ENCODE results near the gene OSBPL1A.

OSBPL1A gene

GRCh38 chr18:24189664-24190346 is 207.8 kb downstream of the OSBPL1A start:
- no peaks in the 10 kb centered on the region for H3K36me3 Mint-ChIP-seq
- H3K27ac Mint-ChIP-seq, result no peak overlapping the region

DNA sequence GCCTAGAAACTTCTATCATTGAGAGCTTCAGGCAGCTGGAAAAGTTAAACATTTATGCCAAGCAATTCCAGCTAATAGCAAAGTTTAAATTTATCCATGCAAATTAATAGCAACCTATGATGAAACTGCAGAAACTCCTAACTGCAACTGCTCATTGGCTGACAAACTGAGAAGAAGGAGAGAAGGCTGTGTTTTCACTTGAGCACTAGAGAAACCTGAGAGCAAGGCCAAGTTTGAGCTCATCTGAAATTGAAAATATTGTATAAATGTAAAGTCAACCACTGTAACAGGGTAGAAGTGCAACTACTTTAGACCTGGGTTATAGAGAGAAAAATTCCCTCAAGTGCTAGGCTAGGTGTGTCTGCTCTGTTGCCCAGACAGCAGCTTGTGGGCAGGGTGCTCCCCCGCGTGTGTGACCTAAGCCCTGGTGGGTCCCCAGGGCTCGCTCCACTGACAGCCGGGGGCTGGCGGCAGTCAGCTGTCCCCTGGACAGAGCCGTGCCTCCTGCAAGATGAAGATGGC is 208.6 kb downstream of the OSBPL1A start:
- Mint-ChIP-seq H3K36me3 (no peaks in the 10 kb centered on the region), H3K4me3 (no peak overlapping the region), H3K27ac (no peak overlapping the region), H3K4me1 (ENCODE audit: low read depth) (no peaks in the 10 kb centered on the region), H3K27me3 (peaks cover 3% of the 10 kb centered on the region), H3K9me3 (ENCODE audit: low read depth) (no peaks in the 10 kb centered on the region)

More at GRCh38 chr18:24189664-24190346, 207.8 kb downstream of the OSBPL1A start:
- no peak overlapping the region for H3K4me3 Mint-ChIP-seq
- H3K4me1 Mint-ChIP-seq (ENCODE audit: low read depth), result no peaks in the 10 kb centered on the region
- H3K9me3 Mint-ChIP-seq (ENCODE audit: low read depth), result no peaks in the 10 kb centered on the region
- peaks cover 2% of the 10 kb centered on the region for H3K27me3 Mint-ChIP-seq

- no peaks in the 10 kb centered on the region for H3K36me3 Mint-ChIP-seq
- H3K27me3 Mint-ChIP-seq, result peaks cover 3% of the 10 kb centered on the region
- H3K27ac Mint-ChIP-seq, result no peak overlapping the region
- H3K9me3 Mint-ChIP-seq (ENCODE audit: low read depth), result no peaks in the 10 kb centered on the region
- H3K4me3 Mint-ChIP-seq, result no peak overlapping the region
- H3K4me1 Mint-ChIP-seq (ENCODE audit: low read depth), result no peaks in the 10 kb centered on the region
These were observed 209.5 kb downstream of the OSBPL1A start for GRCh38 chr18:24188120-24188519.

- no peak overlapping the region for H3K27ac Mint-ChIP-seq
- H3K4me1 Mint-ChIP-seq (ENCODE audit: low read depth), result no peaks in the 10 kb centered on the region
- H3K36me3 Mint-ChIP-seq, result no peaks in the 10 kb centered on the region
- no peak overlapping the region for H3K4me3 Mint-ChIP-seq
- H3K27me3 Mint-ChIP-seq, result peaks cover 3% of the 10 kb centered on the region
- H3K9me3 Mint-ChIP-seq (ENCODE audit: low read depth), result no peaks in the 10 kb centered on the region
These were observed 209.9 kb downstream of the OSBPL1A start for GRCh38 chr18:24187689-24188088.

GRCh38 chr18:24187049-24187448 is 210.6 kb downstream of the OSBPL1A start:
- H3K4me1 Mint-ChIP-seq (ENCODE audit: low read depth), result no peaks in the 10 kb centered on the region
- no peak overlapping the region for H3K27ac Mint-ChIP-seq
- H3K9me3 Mint-ChIP-seq (ENCODE audit: low read depth), result no peaks in the 10 kb centered on the region
- peaks cover 3% of the 10 kb centered on the region for H3K27me3 Mint-ChIP-seq
- no peak overlapping the region for H3K4me3 Mint-ChIP-seq
- H3K36me3 Mint-ChIP-seq, result no peaks in the 10 kb centered on the region

- Mint-ChIP-seq H3K9me3 (ENCODE audit: low read depth) (no peaks in the 10 kb centered on the region), H3K4me1 (ENCODE audit: low read depth) (no peaks in the 10 kb centered on the region), H3K27ac (no peak overlapping the region), H3K36me3 (no peaks in the 10 kb centered on the region), H3K27me3 (peaks cover 3% of the 10 kb centered on the region), H3K4me3 (no peak overlapping the region)
These were observed 211.8 kb downstream of the OSBPL1A start for GRCh38 chr18:24185805-24186204.

DNA sequence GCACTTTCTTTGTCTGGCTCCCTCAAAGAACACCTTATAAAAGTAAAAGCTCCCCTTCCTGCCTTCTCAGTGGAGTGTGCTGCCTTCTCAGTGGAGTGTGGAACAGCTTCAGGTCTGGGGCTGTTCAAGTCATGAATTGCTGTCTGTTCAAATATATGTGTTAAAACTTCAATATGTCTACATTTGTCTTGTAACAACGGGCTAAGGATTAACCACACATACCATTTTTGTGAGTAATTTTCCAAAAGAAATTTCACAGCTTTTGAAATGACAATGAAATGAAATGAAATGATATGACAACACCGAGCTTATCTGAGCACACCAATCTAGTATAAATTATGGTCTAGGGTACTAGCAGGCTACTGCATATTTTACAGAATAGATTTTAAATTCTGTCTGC is 215.8 kb downstream of the OSBPL1A start:
- no peaks in the 10 kb centered on the region for H3K9me3 Mint-ChIP-seq (ENCODE audit: low read depth)

GRCh38 chr18:24180048-24180447 is 217.6 kb downstream of the OSBPL1A start:
- Mint-ChIP-seq H3K27me3 (peaks cover 3% of the 10 kb centered on the region), H3K36me3 (no peaks in the 10 kb centered on the region), H3K27ac (no peak overlapping the region), H3K9me3 (ENCODE audit: low read depth) (no peaks in the 10 kb centered on the region), H3K4me1 (ENCODE audit: low read depth) (peaks cover 2% of the 10 kb centered on the region), H3K4me3 (no peak overlapping the region)

More for the DNA sequence above, 215.8 kb downstream of the OSBPL1A start:
- Mint-ChIP-seq H3K27me3 (peaks cover 3% of the 10 kb centered on the region), H3K4me3 (no peak overlapping the region), H3K4me1 (ENCODE audit: low read depth) (peaks cover 2% of the 10 kb centered on the region), H3K36me3 (no peaks in the 10 kb centered on the region), H3K27ac (no peak overlapping the region)

GRCh38 chr18:24177499-24178133 is 220.0 kb downstream of the OSBPL1A start:
- Mint-ChIP-seq H3K27me3 (no peaks in the 10 kb centered on the region), H3K9me3 (ENCODE audit: low read depth) (no peaks in the 10 kb centered on the region), H3K27ac (no peak overlapping the region), H3K4me1 (ENCODE audit: low read depth) (peaks cover 2% of the 10 kb centered on the region), H3K36me3 (peaks cover 2% of the 10 kb centered on the region), H3K4me3 (no peak overlapping the region)

DNA sequence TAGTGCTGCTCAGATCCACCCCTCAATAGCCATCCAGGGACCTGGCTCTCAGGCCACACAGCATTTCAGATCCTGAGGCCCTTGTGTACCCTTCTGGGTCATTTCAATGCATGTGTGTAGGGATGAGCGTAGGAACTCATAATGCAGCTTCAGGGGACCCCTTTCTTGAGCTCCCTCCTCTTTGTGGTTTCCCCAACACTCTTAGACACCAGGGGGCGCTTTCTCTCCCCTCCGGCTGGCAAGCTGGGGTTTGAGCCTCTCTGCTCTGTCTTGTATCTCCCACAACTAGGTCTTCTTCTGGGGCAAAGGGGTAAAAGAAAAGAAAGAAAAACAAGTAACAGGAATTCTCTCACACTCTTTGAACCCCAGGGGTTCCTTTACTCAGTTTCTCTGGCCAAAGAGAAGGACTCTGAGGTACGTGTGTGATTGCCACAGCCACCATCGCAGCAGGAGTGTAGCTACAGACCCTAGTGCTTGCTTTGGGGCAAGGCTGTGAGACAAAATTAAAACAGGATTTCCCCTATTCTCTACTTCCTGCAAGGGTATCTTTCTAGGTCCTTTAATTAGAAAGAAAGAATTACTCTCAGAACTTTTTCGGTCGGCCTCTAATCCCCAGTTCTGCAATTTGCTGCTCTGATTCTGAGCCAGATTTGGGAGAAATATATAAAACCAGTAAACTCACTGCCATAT is 220.8 kb downstream of the OSBPL1A start:
- no peaks in the 10 kb centered on the region for H3K27me3 Mint-ChIP-seq
- peaks cover 2% of the 10 kb centered on the region for H3K36me3 Mint-ChIP-seq
- H3K27ac Mint-ChIP-seq, result no peak overlapping the region
- H3K4me1 Mint-ChIP-seq (ENCODE audit: low read depth), result peaks cover 2% of the 10 kb centered on the region
- H3K9me3 Mint-ChIP-seq (ENCODE audit: low read depth), result no peaks in the 10 kb centered on the region
- H3K4me3 Mint-ChIP-seq, result no peak overlapping the region

DNA sequence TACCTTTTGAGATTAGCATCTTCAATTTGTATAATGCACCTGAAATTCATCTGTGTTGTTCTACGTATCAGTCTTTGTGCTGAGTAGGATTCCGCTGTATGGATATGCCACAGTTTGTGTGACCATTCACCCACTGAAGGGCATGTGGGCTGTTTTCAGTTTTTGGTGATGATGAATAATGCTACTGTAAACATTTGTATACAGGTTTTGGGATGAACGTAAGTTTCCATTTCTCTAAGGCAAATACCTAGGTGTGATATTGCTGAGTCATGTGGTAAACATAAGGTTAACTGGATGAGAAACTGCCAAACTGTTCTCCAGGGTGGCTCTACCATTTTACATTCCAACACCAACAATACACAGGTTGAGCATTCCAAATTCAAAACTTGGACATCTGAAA is 223.6 kb downstream of the OSBPL1A start:
- Mint-ChIP-seq H3K27me3 (no peaks in the 10 kb centered on the region), H3K4me3 (no peak overlapping the region), H3K36me3 (peaks cover 2% of the 10 kb centered on the region), H3K27ac (no peak overlapping the region), H3K9me3 (ENCODE audit: low read depth) (no peaks in the 10 kb centered on the region), H3K4me1 (ENCODE audit: low read depth) (peaks cover 2% of the 10 kb centered on the region)

DNA sequence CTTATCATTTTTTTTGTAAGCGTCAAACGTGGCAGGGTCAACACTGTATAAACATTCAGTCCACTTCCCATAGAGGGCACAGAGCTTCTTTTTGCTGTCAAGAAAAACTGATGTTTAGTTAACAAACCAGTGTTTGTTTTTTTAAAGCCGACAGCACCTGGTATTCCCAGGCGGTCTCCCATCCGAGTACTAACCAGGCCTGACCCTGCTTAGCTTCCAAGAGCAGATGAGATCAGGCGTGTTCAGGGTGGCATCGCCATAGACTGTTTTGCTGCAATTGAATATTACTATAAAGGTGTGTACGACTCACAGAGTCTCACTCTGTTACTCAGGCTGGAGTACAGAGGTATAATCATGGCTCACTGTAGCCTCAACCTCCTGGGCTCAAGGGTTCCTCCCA is 227.3 kb downstream of the OSBPL1A start:
- no peak overlapping the region for H3K27ac Mint-ChIP-seq
- H3K27me3 Mint-ChIP-seq, result no peaks in the 10 kb centered on the region
- H3K36me3 Mint-ChIP-seq, result peaks cover 2% of the 10 kb centered on the region
- H3K4me1 Mint-ChIP-seq (ENCODE audit: low read depth), result no peaks in the 10 kb centered on the region
- no peaks in the 10 kb centered on the region for H3K9me3 Mint-ChIP-seq (ENCODE audit: low read depth)
- no peak overlapping the region for H3K4me3 Mint-ChIP-seq

DNA sequence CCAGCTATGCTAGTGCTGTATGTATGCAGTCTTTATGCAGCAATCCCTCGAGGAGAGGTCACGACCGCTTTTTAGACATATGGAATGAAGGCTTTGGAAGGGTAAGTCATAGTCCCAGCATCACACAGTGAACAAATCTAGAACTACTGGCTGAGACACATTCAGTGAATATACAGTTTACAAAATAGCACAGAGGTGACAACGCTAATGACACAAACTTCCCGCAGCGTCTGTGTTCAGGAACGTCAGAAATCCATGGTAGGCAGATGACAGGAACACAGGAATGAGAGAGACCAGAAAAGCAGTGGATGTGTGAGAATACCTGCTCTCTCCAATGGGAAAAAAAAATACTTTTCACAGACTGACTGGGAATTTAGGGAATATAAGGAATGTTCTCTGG is 229.1 kb downstream of the OSBPL1A start:
- Mint-ChIP-seq H3K4me3 (no peak overlapping the region), H3K9me3 (ENCODE audit: low read depth) (no peaks in the 10 kb centered on the region), H3K4me1 (ENCODE audit: low read depth) (no peaks in the 10 kb centered on the region), H3K27me3 (no peaks in the 10 kb centered on the region), H3K36me3 (peaks cover 7% of the 10 kb centered on the region), H3K27ac (no peak overlapping the region)

- Mint-ChIP-seq H3K4me3 (no peak overlapping the region), H3K27ac (no peak overlapping the region), H3K27me3 (no peaks in the 10 kb centered on the region), H3K36me3 (peaks cover 7% of the 10 kb centered on the region), H3K4me1 (ENCODE audit: low read depth) (no peaks in the 10 kb centered on the region), H3K9me3 (ENCODE audit: low read depth) (no peaks in the 10 kb centered on the region)
These were observed 236.3 kb downstream of the OSBPL1A start for GRCh38 chr18:24161304-24161703.

DNA sequence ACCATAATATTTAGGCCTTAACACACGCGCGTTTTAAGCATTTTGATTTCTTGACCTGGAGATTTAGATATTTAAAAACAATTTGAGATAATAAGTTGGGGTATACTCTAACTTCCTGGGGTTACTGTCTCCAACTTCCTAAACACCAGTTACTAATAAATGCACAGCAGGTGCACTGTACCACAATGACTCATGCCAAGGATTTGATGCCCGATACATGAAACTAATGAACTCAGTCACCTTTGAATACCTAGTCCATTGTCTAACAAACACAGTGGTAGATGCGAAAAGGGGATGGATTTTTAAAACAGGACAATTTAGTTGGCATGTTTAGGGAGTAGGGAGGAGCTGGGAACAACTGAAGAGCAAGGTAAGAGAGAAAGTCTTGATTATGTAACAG is 237.5 kb downstream of the OSBPL1A start:
- no peaks in the 10 kb centered on the region for H3K9me3 Mint-ChIP-seq (ENCODE audit: low read depth)
- peaks cover 5% of the 10 kb centered on the region for H3K36me3 Mint-ChIP-seq
- H3K27ac Mint-ChIP-seq, result no peak overlapping the region
- no peak overlapping the region for H3K4me3 Mint-ChIP-seq
- no peaks in the 10 kb centered on the region for H3K4me1 Mint-ChIP-seq (ENCODE audit: low read depth)
- no peaks in the 10 kb centered on the region for H3K27me3 Mint-ChIP-seq
